GM19438 (cell line): ENCODE results near the gene NCAPD3.
"Not testable (repeated sequence)": the region's sequence is repeated elsewhere in the genome, so short reads cannot be mapped to it uniquely, and the experiment has no call there.

Experiments
- ATAC-seq: cut with Tn5 transposase; IDR thresholded peaks from one replicate; pipeline ENCODE4 v1.9.1; 2021; ENCODE audit warnings: low read depth; ENCODE audit not compliant: unreplicated experiment

NCAPD3 gene

GRCh38 chr11:134223836-134224709, at the start of gene NCAPD3, which contains the start of gene VPS26B:
Gene NCAPD3, minus strand, starts transcription at chr11:134223967. Its CDS starts 41 bp downstream, at chr11:134223926.
Gene VPS26B, plus strand, starts transcription at chr11:134224671. Its CDS starts 452 bp downstream, at chr11:134225123.
- ATAC-seq: peak; percentile 78

- ATAC-seq: no peak
Observed at GRCh38 chr11:134273317-134273712, 49.5 kb upstream of the NCAPD3 start.

DNA sequence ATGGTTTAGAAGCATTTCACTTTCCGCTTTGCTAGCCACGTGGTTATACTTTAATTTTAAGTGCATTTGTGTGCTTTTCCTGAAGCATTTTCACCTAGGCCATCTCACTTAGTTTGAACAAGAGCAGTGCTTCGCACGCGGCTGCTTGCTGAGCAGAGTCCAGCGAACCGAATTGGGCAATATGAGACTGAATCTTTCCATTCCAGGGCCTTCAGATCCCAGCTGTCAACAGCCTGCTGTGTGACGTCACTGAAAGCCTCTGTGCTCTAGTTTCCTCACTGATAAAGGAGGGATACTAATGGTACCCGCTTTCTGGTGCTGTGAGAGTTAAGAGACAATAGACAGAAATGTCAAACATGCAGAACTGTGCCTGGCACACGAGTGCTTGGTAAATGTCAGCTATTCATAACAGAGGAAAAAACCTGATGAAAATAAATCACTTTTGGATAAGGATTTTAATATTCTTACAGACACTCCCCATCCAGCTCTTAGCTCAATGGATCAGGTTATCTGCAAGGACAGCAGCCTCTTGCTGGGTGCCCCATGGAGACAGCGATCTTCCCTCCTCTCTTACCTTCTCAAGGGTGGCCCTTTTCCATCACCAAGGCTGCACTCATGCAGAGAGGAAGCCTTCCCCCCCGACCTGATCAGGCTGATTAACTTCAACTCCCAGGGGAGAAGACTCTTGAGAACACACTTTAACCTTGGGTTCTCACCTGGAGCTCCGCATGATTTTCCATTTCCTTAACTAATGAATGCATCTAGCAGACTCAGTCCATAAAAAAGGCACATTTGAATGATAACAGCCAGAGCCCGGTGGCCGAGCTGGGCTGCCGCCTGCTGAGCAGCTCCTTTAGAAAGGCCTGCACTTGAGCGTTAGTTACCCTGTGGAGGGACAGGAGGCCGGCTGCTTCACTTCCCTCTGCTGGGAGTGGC, 48.9 kb upstream of the NCAPD3 start:
- ATAC-seq: no peak

GRCh38 chr11:134271978-134272377, 48.2 kb upstream of the NCAPD3 start:
- ATAC-seq: no peak

DNA sequence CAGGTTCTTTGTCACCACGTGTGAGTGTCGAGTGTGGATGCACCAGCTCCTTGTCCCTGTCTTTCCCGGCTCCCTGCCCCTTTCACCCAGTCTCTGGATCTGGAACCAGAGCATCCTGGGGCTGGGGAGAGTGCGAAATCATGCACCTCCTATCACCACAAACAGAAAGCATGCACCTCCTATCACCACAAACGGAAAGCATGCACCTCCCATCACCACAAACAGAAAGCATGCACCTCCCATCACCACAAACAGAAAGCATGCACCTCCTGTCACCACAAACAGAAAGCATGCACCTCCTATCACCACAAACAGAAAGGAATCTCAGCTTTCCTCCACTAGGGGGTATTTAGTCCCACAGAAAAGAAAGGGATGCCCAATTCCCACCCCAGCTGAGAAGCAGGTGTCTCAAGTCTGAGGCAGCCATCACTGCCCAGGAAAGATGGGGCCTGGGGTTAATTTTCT, 46.5 kb upstream of the NCAPD3 start:
- no peak for ATAC-seq

DNA sequence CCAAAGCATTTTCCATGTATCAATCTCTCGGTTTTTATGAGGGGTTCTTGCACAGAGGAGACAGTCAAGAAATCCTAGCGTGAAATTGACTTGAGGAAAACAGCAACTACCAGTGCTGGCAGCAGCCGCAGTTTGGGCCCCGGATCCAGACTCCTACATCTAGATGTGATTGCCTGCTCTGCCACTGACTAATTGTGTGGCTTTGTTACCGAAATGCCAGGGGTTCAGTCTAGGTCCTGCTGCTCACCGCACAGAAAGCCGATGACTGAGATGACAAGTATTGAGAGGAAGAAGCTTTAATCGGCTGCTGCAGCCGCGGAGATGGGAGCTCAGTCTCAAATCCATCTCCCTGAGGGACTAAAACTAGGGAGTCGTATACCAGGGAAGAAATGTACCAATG, 44.2 kb upstream of the NCAPD3 start:
- ATAC-seq: no peak

DNA sequence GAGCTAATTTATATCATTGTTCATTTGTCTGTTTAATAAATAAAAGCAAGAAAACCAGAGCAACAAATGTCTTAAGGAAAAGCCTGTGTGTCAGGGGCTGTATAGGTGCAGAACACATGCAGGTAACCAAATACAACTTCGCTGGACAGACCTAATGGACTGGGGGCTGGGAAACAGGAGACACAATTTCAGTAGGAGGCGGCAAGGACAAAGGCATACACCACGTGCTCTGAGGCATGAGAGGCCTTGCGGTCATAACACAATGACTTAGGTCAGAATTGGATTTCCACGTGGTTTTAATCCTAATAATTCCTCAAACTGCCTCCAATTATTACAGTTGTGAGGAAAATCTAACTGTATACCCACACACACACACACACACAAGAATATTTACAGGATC, 43.7 kb upstream of the NCAPD3 start:
- no peak for ATAC-seq

GRCh38 chr11:134266841-134267251, 43.1 kb upstream of the NCAPD3 start:
- no peak for ATAC-seq

DNA sequence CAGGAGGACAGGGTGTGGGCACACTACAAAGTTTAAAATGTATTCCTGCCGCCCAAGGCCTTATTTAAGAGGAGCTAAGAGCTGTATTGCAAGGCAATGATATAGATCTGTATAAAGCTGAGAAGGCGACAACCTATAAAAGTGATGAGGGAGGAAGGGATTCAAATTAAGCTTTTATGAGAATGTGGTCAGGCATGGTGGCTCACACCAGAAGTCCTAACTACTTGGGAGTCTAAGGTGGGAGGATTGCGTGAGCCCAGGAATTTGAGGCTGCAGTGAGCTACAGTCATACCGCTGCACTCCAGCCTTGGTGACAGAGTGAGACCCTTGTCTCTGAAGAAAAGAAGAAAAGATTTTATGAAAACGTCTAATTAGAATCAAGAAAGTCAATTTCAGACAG, 42.7 kb upstream of the NCAPD3 start:
- no peak for ATAC-seq

DNA sequence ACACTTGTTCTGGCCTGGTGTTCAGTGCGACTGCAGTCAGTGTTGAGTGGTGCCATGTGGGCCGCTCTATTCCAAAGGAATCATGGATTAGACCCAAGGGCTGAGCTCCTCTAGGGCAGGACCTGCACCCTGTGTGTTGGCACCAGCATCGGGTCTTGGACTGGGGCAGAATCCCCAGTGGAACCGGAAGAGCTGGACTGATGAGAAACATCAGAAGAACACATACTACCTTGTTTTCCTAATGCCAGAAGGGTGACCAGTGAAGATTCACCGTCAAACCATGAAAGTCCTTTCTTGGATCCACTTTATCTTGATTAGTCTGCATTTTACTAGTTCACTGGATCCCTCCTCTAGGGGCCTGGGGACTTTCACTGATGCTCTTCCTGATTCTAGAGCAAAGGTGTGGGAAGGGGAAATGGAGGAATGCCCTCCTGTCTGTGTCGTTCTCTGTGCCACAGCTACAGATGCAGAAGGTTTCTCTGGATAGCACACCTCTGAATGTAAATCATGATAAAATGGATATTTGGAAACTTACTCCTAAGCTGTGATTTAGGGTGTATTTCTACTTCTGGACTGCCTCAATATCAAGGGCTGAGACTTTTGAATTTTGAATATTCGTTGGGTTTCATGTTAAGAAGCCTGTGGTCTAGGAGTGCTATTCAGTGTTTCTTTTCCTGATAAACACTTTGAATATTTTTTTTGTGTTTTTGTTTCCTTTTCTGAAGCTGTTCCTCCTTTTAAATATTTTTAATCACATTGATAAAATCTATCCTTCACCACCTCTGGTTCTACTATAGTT, 41.4 kb upstream of the NCAPD3 start:
- no peak for ATAC-seq

DNA sequence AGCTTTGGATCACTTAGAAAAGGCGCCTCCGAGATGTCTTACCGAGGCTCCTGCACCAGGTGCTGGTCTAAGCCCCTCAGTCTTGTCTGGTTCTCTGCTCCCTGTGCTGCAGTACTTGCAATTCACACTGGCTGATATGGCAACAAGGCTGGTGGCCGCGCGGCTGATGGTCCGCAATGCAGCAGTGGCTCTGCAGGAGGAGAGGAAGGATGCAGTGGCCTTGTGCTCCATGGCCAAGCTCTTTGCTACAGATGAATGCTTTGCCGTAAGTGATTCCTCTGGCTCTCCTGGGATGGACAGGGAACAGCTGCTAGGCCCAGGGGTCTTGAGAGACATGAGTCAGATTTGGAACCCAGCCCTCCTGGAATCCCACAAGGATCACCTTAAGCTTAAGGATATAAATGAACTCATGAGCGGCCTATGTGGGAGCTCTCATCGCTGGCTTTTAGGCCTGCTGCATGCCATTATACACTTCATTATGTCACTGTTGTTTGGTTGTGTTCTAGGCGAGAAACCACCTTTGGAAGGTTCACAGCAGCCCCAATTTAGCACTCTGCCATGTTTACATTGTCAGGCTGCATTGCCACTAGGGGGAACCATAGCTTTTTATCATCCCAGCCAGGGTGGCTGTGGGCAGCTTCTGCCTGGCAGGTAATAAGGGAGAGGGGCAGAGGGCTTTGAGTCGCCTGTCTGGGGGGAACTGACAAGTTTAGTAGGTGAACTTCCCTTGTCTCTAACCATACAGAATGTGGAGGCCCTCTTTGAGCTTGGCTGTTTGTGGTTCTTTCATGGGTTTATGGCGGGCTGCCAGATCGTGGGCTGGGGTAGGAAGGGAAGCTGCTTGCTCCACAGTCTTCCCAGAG, 38.1 kb upstream of the NCAPD3 start:
- ATAC-seq: no peak

- no peak for ATAC-seq
Observed at GRCh38 chr11:134260983-134261382, 37.2 kb upstream of the NCAPD3 start.

- no peak for ATAC-seq
Observed at GRCh38 chr11:134260503-134260902, 36.7 kb upstream of the NCAPD3 start.

DNA sequence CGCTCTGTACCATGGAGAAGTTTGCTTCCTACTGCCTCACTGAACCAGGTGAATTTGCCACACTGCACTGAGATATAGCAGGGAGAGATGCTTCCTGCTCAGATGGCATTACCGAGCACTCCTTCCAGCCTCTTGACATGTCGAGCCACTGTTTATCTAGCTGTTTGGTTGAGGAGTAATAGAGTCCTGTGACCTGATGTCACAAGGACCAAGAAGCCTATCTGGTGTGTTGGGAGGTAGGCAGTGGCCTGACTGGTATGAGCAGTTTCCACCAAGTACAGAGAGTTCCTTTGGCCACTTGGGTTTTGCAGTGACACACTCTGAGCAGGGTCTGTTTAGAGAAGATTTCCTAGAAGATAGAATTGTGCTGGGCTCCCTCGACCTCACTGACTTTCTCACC, 34.8 kb upstream of the NCAPD3 start:
- no peak for ATAC-seq

GRCh38 chr11:134257101-134257500, 33.3 kb upstream of the NCAPD3 start:
- ATAC-seq: no peak

DNA sequence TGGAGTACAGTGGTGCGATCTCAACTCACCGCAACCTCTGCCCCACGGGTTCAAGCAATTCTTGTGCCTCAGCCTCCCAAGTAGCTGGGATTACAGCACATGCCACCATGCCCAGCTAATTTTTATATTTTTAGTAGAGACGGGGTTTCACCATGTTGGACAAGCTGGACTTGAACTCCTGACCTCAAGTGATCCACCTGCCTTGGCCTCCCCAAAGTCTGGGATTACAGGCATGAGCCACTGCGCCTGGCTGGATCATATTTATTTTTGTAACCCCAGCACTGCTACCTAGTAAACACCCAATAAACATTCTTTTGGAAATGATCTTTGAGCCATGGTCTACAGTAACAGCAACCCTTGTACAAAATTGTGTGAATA, 31.4 kb upstream of the NCAPD3 start:
- not testable (repeated sequence) for ATAC-seq

DNA sequence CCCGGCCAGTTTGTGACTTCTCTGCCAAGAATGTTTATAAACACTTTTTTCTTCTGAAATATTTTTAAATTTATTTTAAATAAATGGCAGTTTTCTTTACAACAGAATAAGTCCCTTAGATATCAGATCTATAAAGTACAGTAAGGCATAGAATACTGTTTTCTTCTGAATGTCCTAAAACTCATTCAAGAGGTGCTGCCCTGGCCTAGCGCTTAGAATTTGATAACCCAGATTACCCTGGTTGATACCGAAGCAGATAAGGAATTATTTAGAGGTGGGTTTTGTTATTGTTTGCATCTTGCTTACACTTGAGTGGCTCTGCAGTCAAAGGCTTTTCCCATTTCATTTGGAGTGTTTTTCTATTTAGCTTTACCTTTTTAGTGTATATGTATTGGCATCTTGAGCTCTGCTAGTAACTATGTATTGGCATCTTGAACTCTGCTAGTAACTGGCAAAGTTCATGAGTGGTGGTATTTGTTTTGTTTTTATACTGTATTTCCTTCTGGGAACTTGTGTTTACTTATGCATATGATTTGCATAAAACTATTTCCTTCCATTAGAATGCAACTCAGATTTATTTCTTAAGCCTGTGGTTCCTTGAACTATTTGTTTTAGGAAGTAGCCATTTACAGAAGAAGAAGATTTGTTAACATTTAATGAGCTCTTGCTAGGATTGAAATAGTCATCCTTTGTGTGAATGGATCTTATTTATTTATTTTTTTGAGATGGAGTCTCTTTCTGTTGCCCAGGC, 30.8 kb upstream of the NCAPD3 start:
- ATAC-seq: no peak

DNA sequence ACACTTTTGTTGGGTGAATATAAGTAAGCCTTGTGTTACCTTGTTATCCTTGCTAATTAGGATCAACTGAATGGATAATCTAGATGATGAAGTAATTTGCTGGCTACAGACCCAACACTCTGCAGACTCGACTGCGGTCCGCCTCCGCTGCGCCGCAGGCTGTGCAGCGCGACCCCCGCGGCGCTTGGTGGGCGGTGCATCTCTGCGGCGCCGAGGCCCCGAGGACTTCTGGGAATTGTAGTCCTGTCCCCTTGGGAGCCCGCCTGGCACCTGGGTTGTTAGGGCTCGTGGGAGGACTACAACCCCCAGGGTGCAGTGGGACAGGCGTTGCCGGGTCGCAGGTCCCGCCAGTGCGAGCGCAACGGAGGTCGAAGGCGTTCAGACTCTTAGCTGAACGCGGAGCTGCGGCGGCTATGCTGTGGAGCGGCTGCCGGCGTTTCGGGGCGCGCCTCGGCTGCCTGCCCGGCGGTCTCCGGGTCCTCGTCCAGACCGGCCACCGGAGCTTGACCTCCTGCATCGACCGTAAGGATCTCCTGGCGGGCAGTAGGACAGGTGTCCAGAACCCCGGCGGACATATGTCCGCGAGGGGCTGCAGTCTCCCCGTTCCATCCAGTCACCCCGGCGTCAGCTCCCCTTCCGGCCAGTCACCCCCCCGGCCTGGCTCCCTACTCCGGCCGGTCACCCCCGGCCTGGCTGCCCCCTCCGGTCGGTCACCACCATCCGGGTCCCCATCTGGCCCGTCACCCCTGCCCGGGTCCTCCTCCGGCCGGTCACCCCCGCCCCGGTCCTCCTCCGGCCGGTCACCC, 29.6 kb upstream of the NCAPD3 start, which contains the start of the genes ACAD8 and THYN1:
ACAD8 (plus strand) TSS at position 381 of the 806 bp plus-strand sequence; CDS start at position 414, 33 bp downstream.
THYN1 (minus strand) TSS at position 165 of the 806 bp plus-strand sequence. CDS start 470 bp downstream, outside the sequence.
- ATAC-seq: peak; percentile 98
